ENCODE results near the gene CHTF18. TPM values are rescaled to one million over a fixed set of nuclear protein-coding genes. Genes with fewer than 3 reads are reported as not detected.

CHTF18 gene
- total and polyA plus RNA-seq, 9 of the 15 experiments (the other 6 are each of a cell fraction or from before 2014, with no cell fraction given): 2.5 to 123 (median 17.0) TPM

GRCh38 chr16:844638-845350 is 56.4 kb downstream of the CHTF18 start (continued):
- TF ChIP-seq E2F6 (IDR thresholded peaks at IDR 0.05; ENCODE audit: borderline replicate concordance in 1 of 2, extremely low read depth in 1 of 2, insufficient read depth in 1 of 2, insufficient read length in 1 of 2, low read depth in 1 of 2, low read length in 1 of 2, poor library complexity in 1 of 2, severe bottlenecking in 1 of 2): peak in 1 of 2 experiments; percentile 59

- no peaks in the 10 kb centered on the region for H3K79me2 ChIP-seq (ENCODE audit: control insufficient read depth, insufficient read depth, low read length)
- H3K36me3 ChIP-seq (ENCODE audit: control insufficient read depth, insufficient read depth, low read length): no peaks in the 10 kb centered on the region
- no peaks in the 10 kb centered on the region for H4K20me1 ChIP-seq (replicated peaks; ENCODE audit: control insufficient read depth, insufficient read depth, low read length)
- H3K27me3 ChIP-seq (ENCODE audit: control insufficient read depth in 2 of 2, insufficient read depth in 2 of 2, low read length in 2 of 2): peaks cover 47 to 93% of the 10 kb centered on the region in 2 experiments
- ATAC-seq (no peak), DNase-seq (ENCODE audit: extremely low read depth in 1 of 4, low spot score in 3 of 4) (no peak), FAIRE-seq (no peak)
- no peak overlapping the region for H3K9ac ChIP-seq (ENCODE audit: insufficient read depth in 1 of 2, low read depth in 2 of 2, low read length in 2 of 2)
- TF ChIP-seq SMARCB1 (IDR thresholded peaks at IDR 0.05; ENCODE audit: insufficient read length, low read depth) (no peak), BRD9 (IDR thresholded peaks at IDR 0.05; ENCODE audit: low read depth, partially characterized antibody) (no peak), MCM5 (IDR thresholded peaks at IDR 0.05; ENCODE audit: low read depth) (no peak), CHD7 (IDR thresholded peaks at IDR 0.05; ENCODE audit: low read depth, low read length) (no peak), GTF2E2 (tag; IDR thresholded peaks at IDR 0.05) (no peak)
- ChIA-PET CTCF (ENCODE audit: low intra/inter-chr PET ratio) (no interaction called here), POLR2A (interaction anchor here (0.6 kb wide), 2 partner anchors 109 to 195 kb away, joined by 3 read pairs; no protein-coding TSS in a partner anchor)
- H3K4me1 ChIP-seq (replicated peaks in 1 of 2; ENCODE audit: control insufficient read depth in 2 of 2, insufficient read depth in 2 of 2, low read length in 2 of 2): peaks cover 0 to 56% of the 10 kb centered on the region in 2 experiments; a peak in 2 of 5 replicates
- no peak overlapping the region for H3K27ac ChIP-seq (ENCODE audit: extremely low read depth, low read depth, low read length)
- 7% methylated on average over 26 of the region's 26 CpGs for WGBS (ENCODE audit: insufficient coverage, low coverage, missing lambda C conversion rate)
- no peak overlapping the region for H3K4me3 ChIP-seq
- BruUV-seq (replicated peaks): no TSS peak
- no peak overlapping the region for H2AFZ ChIP-seq (ENCODE audit: low read depth, low read length)
- no peak overlapping the region for H3K4me2 ChIP-seq (ENCODE audit: insufficient read depth, low read length)
- intact Hi-C loops (cut with micrococcal nuclease): no loop called here
- in situ Hi-C loops (cut with MboI): no loop called here
- no peaks in the 10 kb centered on the region; the same call in 1 of the 2 replicates for H3K9me3 ChIP-seq (replicated peaks; ENCODE audit: control insufficient read depth, insufficient read depth, low read depth, low read length)
- no peaks in the 10 kb centered on the region for H3K9me1 ChIP-seq (ENCODE audit: control insufficient read depth, insufficient read depth, low read length)
Observed at GRCh38 chr16:845351-845745, 56.9 kb downstream of the CHTF18 start.
